Activated CD4-positive, alpha-beta T cell treated with anti-CD3 and anti-CD28 coated beads, Interleukin-2, amount 50 U/mL, for 16 hours (primary cell): Measurements from ENCODE around the gene ALPK1.
"Not testable (repeated sequence)": the region's sequence is repeated elsewhere in the genome, so short reads cannot be mapped to it uniquely, and the experiment has no call there.

Source experiments
- DNase-seq: peaks from one replicate; pipeline ENCODE4 v3.0.0-alpha.2; 2020

The ALPK1 gene

DNA sequence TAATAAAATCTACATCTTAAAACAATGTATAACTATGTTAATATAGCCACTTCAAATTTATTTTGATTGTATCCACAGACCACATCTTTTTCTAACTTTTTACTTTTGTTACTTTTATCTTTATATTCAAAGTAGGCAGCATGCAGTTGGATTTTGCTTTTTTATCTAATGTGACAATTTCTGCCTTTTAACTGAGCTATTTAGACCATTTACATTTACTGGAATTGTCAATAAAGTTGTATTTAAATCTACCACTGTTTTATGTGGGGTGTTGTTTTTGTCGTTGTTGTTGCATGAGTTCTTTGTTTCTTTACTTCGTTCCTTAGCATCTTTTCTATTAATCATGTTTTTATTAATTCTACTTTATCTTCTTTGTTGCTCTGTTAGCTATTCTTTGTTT, 176.8 kb downstream of the ALPK1 start:
- DNase-seq, result no peak

- DNase-seq, result no peak
Observed at GRCh38 chr4:112485930-112486329, 188.8 kb downstream of the ALPK1 start.

DNA sequence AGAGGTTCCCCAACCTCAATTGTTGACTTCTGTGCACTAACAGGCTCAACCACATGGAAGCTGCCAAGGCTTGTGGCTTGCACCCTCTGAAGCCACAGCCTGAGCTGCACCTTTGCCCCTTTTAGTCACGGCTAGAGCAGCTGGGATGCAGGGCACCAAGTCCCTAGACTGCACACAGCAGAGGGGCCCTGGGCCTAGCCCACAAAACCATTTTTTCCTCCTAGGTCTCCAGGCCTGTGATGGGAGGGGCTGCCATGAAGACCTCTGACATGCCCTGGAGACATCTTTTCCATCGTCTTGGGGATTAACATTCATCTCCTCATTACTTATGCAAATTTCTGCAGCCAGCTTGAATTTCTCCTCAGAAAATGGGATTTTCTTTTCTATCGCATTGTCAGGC, 193.6 kb downstream of the ALPK1 start:
- DNase-seq, result not testable (repeated sequence)
